Heart left ventricle (tissue), 16 donors: ENCODE data around the gene A3GALT2. TPM values are rescaled to one million over a fixed set of nuclear protein-coding genes. Genes with fewer than 3 reads are reported as not detected.

Experiments
- ATAC-seq, 4 donors: fragments of 200-7000 bp; cut with Tn5 transposase; one replicate each; pipeline ENCODE4 v1.9.1; 2020 to 2022; ENCODE audit warnings: moderate library complexity in 4 of 4, mild to moderate bottlenecking in 3 of 4, moderate number of reproducible peaks in 1 of 4
- DNase-seq, 5 donors: peaks; one replicate each; pipeline ENCODE4 v3.0.0-alpha.2; 2020
- H3K27ac ChIP-seq, 12 donors: fragments of 200-600 bp; sonication (generic) in 4 of 12; one replicate each; pipeline versions ENCODE4 v1.5.0 to v1.8.0; 2016 to 2022; ENCODE audit warnings: mild to moderate bottlenecking in 2 of 12
- H3K27me3 ChIP-seq, 9 donors: fragments of 200-600 bp; sonication (generic) in 2 of 9; one replicate each; pipeline versions ENCODE4 v1.5.1 to v1.8.0; 2016 to 2022; ENCODE audit warnings: mild to moderate bottlenecking in 3 of 9
- H3K36me3 ChIP-seq, 9 donors: fragments of 200-600 bp; sonication (generic) in 2 of 9; one replicate each; pipeline versions ENCODE4 v1.5.0 to v1.8.0; 2018 to 2022; ENCODE audit warnings: mild to moderate bottlenecking in 2 of 9
- H3K4me1 ChIP-seq, 12 donors: fragments of 200-600 bp; sonication (generic) in 4 of 12; one replicate each; pipeline versions ENCODE4 v1.5.0 to v1.8.0; 2016 to 2022; ENCODE audit warnings: mild to moderate bottlenecking in 3 of 12
- H3K4me3 ChIP-seq, 12 donors: fragments of 200-600 bp; sonication (generic) in 4 of 12; one replicate each; pipeline versions ENCODE4 v1.5.0 to v1.8.0; 2017 to 2022; ENCODE audit warnings: mild to moderate bottlenecking in 9 of 12, moderate library complexity in 4 of 12
- H3K9me3 ChIP-seq, 12 donors: fragments of 200-600 bp; sonication (generic) in 4 of 12; one replicate each; pipeline versions ENCODE4 v1.5.0 to v1.8.0; 2016 to 2022; ENCODE audit warnings: mild to moderate bottlenecking in 1 of 12
- CTCF ChIP-seq, 12 donors: fragments of 200-600 bp; sonication (generic) in 4 of 12; IDR thresholded peaks; one replicate each; pipeline versions ENCODE4 v1.5.0 to v1.8.0; 2018 to 2022; ENCODE audit warnings: antibody characterized with exemption in 12 of 12, mild to moderate bottlenecking in 5 of 12
- POLR2A ChIP-seq, 2 donors: fragments of 450-650 bp; IDR thresholded peaks; one replicate each; pipeline ENCODE4 v1.6.1; 2017; ENCODE audit warnings: antibody characterized with exemption in 2 of 2, mild to moderate bottlenecking in 2 of 2, moderate library complexity in 2 of 2
- WGBS, 4 donors: extraction: QIAGEN DNeasy Blood & Tissue Kit in 2 of 4; methylation state at CpG; one replicate each; pipeline versions ENCODE4 v1.1.5 to v1.1.7; 2013 to 2018; 5-methylcytosine and 5-hydroxymethylcytosine counted together
- intact Hi-C, 10 donors: fragments of 100-400 bp; cut with DNase I; formaldehyde crosslinking; loops; one replicate each; pipeline versions ENCODE4 v1.11.1 to v1.14.2; 2022
- polyA plus RNA-seq, 2 donors: library from polyadenylated mRNA; stranded (reverse); fragments of 200-250 nt; gene quantifications; one replicate each; pipeline ENCODE4 v1.2.3, GENCODE V29; 2013
- total RNA-seq, 9 donors: library from RNA; depleted of rRNA in 2 of 9; stranded (reverse); fragments of >200 nt in 2 of 9; fragmentation: NEBNext Ultra II Directional in 3 of 9; extraction: Animal tissue kit (Norgen Biotek cat#: 25700) in 3 of 9; gene quantifications; one replicate each; pipeline versions ENCODE4 v1.1.0 to v1.2.4, GENCODE V29; 2016 to 2023
- donor health status: ischemic (EF 13 %, LVEDD 7.1; RV severe dilation, severe dysfunction).
- donor health status: healthy with polysubstance abuse.
- donor health status: DM: no; HTN: yes; CAD: no.
- donor health status: DM: no; HTN: no; CAD: no.
- donor health status: ischemic (EF 25% LVEDD 6.9; RV normal size, moderate dysfunction).
- donor health status: ischemic (EF 25% LVEDD 5.7; RV mildly dilated, moderate dysfunction).
- donor health status: healthy.
- donor health status: DM: yes; HTN: yes; CAD: no.
- donor health status: ischemic (EF 35%, LVEDD 5.7; RV mildly dilated, moderate dysfunction).
- donor health status: nonischemic (EF 11% LVEDD 7.7; RV severe dilation, severe dysfunction).
- donor health status: DM: yes; HTN: yes; CAD: no.
- donor health status: PGD.
- donor health status: ischemic (EF 29% LVEDD 5.4; RV normal size, mild dysfunction).
- donor health status: nonischemic (EF 23%, LVEDD 6.1; RV moderate dilation, normal function).

The A3GALT2 gene
- total and polyA plus RNA-seq, 11 donors: 0.40 TPM; not detected in 10

GRCh38 chr1:33334081-33334552, 13.2 kb upstream of the A3GALT2 start:
- WGBS, 4 donors: 13 to 32% (median 21%) methylated on average over 17 of the region's 17 CpGs
- Histone ChIP-seq H3K9me3 (no peaks in the 10 kb centered on the region), H3K27ac (peak overlapping the region; percentile 29 to 98 (median 76)), H3K4me3 (peak overlapping the region in 4 of 12 donors; percentile 0 to 25 (median 4)), H3K4me1 (peaks cover 33 to 96% (median 81%) of the 10 kb centered on the region in 12 donors), H3K27me3 (no peaks in the 10 kb centered on the region), H3K36me3 (peaks cover 0 to 60% (median 44%) of the 10 kb centered on the region in 9 donors)
- DNase-seq (peak in 4 of 5 donors; percentile 44 to 80 (median 61)), ATAC-seq (peak; percentile 35 to 74 (median 64))
- TF ChIP-seq POLR2A (IDR thresholded peaks at IDR 0.05): no peak
- no peak for TF ChIP-seq CTCF (IDR thresholded peaks at IDR 0.05)
- intact Hi-C loops: loop anchor here in 3 of 10 donors (2.0 to 5.0 kb wide), 2 partner anchors 33 to 35 kb away; no protein-coding TSS in a partner anchor

GRCh38 chr1:33332881-33333280, 12.0 kb upstream of the A3GALT2 start:
- TF ChIP-seq CTCF (IDR thresholded peaks at IDR 0.05) (no peak), POLR2A (IDR thresholded peaks at IDR 0.05) (no peak)
- peaks cover 0 to 73% (median 57%) of the 10 kb centered on the region in 9 donors for H3K36me3 ChIP-seq
- H3K9me3 ChIP-seq: no peaks in the 10 kb centered on the region
- H3K27ac ChIP-seq: peak overlapping the region in 11 of 12 donors; percentile 39 to 98 (median 78)
- H3K27me3 ChIP-seq: no peaks in the 10 kb centered on the region
- peaks cover 27 to 96% (median 81%) of the 10 kb centered on the region in 12 donors for H3K4me1 ChIP-seq
- no peak for DNase-seq
- ATAC-seq: peak in 2 of 4 donors; percentile 18 to 34
- H3K4me3 ChIP-seq: no peak overlapping the region
- 33 to 63% (median 46%) methylated on average over 1 to 5 of the region's 5 CpGs for WGBS, 4 donors
- intact Hi-C loops: loop anchor here in 2 of 10 donors (5.0 kb wide), 1 partner anchor 34 kb away; no protein-coding TSS in a partner anchor

- WGBS, 4 donors: 59 to 64% (median 61%) methylated on average over 9 to 10 of the region's 10 CpGs
- no peak for TF ChIP-seq POLR2A (IDR thresholded peaks at IDR 0.05)
- no peak for TF ChIP-seq CTCF (IDR thresholded peaks at IDR 0.05)
- intact Hi-C loops: loop anchor here in 2 of 10 donors (5.0 kb wide), 1 partner anchor 35 kb away; no protein-coding TSS in a partner anchor
- Histone ChIP-seq H3K4me1 (peaks cover 26 to 96% (median 80%) of the 10 kb centered on the region in 12 donors), H3K27ac (peak overlapping the region in 11 of 12 donors; percentile 39 to 98 (median 78)), H3K9me3 (no peaks in the 10 kb centered on the region), H3K36me3 (peaks cover 0 to 78% (median 62%) of the 10 kb centered on the region in 9 donors), H3K4me3 (no peak overlapping the region), H3K27me3 (no peaks in the 10 kb centered on the region)
- DNase-seq: no peak
- ATAC-seq: no peak
Observed at GRCh38 chr1:33332357-33332789, 11.5 kb upstream of the A3GALT2 start.

GRCh38 chr1:33331444-33332356, 10.8 kb upstream of the A3GALT2 start:
- peak overlapping the region in 11 of 12 donors; percentile 39 to 98 (median 78) for H3K27ac ChIP-seq
- H3K27me3 ChIP-seq: no peaks in the 10 kb centered on the region
- no peak for TF ChIP-seq POLR2A (IDR thresholded peaks at IDR 0.05)
- TF ChIP-seq CTCF (IDR thresholded peaks at IDR 0.05): no peak
- peaks cover 26 to 95% (median 79%) of the 10 kb centered on the region in 12 donors for H3K4me1 ChIP-seq
- peaks cover 0 to 85% (median 69%) of the 10 kb centered on the region in 9 donors for H3K36me3 ChIP-seq
- H3K4me3 ChIP-seq: no peak overlapping the region
- intact Hi-C loops: loop anchor here in 2 of 10 donors (5.0 kb wide), 1 partner anchor 36 kb away; no protein-coding TSS in a partner anchor
- ATAC-seq (no peak), DNase-seq (no peak)
- H3K9me3 ChIP-seq: no peaks in the 10 kb centered on the region
- WGBS, 4 donors: 35 to 52% (median 46%) methylated on average over 9 to 10 of the region's 10 CpGs
